Effector CD4-positive, alpha-beta T cell (primary cell): Measurements from ENCODE around the gene WIPF1.

ENCODE experiments used
- DNase-seq: peaks from one replicate; pipeline ENCODE4 v3.0.0-alpha.2; 2020

Gene WIPF1

GRCh38 chr2:174529916-174530315 lies 67.7 kb downstream of the WIPF1 start:
- DNase-seq = no peak

GRCh38 chr2:174527959-174528358 lies 69.6 kb downstream of the WIPF1 start:
- no peak for DNase-seq

- no peak for DNase-seq
Measured at GRCh38 chr2:174527101-174527721, 70.4 kb downstream of the WIPF1 start.

GRCh38 chr2:174524527-174524926 lies 73.1 kb downstream of the WIPF1 start:
- no peak for DNase-seq

GRCh38 chr2:174522553-174522952 lies 75.1 kb downstream of the WIPF1 start:
- no peak for DNase-seq

GRCh38 chr2:174518395-174518794 lies 79.2 kb downstream of the WIPF1 start:
- no peak for DNase-seq

GRCh38 chr2:174516501-174517378 lies 80.9 kb downstream of the WIPF1 start:
- no peak for DNase-seq

GRCh38 chr2:174512345-174512744 lies 85.3 kb downstream of the WIPF1 start:
- DNase-seq = no peak

GRCh38 chr2:174511580-174512260 lies 85.9 kb downstream of the WIPF1 start:
- DNase-seq = no peak

GRCh38 chr2:174510583-174511189 lies 86.9 kb downstream of the WIPF1 start:
- DNase-seq = no peak
